ENCODE measurements around the gene PPP2R2B.

DNA sequence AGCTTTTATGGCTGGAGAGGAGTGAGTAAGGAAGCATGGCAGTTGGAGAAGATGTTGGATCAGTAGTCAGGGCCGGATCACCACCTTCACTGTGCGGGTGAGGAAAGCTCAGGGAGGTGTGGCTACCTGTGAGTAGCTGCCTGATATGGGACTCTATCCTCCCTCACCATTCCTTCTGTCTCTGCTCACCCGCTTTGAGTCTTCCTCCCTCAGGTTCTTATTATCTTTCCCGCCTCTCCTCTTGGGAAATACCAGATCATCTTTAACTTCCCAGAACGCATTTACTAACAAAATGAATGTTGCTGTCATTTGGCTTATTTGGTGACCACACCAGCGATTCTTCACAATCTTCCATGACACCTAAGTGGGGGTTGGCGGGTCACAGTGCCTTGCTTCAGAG, 221.9 kb downstream of the PPP2R2B start:
- TF ChIP-seq, protein P1, sequence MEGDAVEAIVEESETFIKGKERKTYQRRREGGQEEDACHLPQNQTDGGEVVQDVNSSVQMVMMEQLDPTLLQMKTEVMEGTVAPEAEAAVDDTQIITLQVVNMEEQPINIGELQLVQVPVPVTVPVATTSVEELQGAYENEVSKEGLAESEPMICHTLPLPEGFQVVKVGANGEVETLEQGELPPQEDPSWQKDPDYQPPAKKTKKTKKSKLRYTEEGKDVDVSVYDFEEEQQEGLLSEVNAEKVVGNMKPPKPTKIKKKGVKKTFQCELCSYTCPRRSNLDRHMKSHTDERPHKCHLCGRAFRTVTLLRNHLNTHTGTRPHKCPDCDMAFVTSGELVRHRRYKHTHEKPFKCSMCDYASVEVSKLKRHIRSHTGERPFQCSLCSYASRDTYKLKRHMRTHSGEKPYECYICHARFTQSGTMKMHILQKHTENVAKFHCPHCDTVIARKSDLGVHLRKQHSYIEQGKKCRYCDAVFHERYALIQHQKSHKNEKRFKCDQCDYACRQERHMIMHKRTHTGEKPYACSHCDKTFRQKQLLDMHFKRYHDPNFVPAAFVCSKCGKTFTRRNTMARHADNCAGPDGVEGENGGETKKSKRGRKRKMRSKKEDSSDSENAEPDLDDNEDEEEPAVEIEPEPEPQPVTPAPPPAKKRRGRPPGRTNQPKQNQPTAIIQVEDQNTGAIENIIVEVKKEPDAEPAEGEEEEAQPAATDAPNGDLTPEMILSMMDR (IDR thresholded peaks at IDR 0.05) = no peak
- no peak for TF ChIP-seq POLR2A (IDR thresholded peaks at IDR 0.05)

All from Peyer's patch (tissue), 4 donors.